ENCODE measurements around the gene TXK. TPM values are rescaled to one million over a fixed set of nuclear protein-coding genes. Genes with fewer than 3 reads are reported as not detected.
A peak's percentile ranks its signal among the peaks of the same experiment; 100 is the strongest.
"Not testable (repeated sequence)": the region's sequence is repeated elsewhere in the genome, so short reads cannot be mapped to it uniquely, and the experiment has no call there.

Gene TXK
- total and polyA plus RNA-seq, 7 experiments from 2014 or later, result 35.5 to 128 (median 112) TPM

DNA sequence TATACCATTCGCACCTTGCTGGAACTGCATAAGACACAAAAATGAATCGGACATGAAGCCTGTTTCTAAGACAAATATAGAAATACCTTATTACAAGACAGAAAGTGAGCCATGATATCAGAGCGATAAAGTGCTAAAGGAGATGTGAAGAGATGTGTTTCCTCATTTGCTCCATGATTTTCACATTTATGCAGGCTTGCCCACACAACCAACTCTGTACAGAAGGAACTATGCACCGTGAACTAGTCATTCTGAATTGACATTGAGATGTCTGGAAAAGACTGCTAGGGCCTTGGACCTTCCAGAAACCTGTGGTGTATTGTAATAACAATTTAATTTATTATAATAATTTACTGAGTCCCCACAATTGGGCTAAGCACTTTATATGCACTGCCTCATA lies 38.6 kb upstream of the TXK start:
- CTCF ChIA-PET, result no interaction called here

GRCh38 chr4:48169636-48170035 lies 35.6 kb upstream of the TXK start:
- Histone ChIP-seq H3K27ac (ENCODE audit: low read depth, low read length) (no peak overlapping the region), H3K4me1 (ENCODE audit: control insufficient read depth in 2 of 2, insufficient read depth in 2 of 2, low read length in 2 of 2) (no peaks in the 10 kb centered on the region), H3K9me3 (ENCODE audit: control insufficient read depth in 2 of 3, low read length in 3 of 3) (no peaks in the 10 kb centered on the region), H3K4me3 (ENCODE audit: low read length) (no peak overlapping the region), H3K36me3 (ENCODE audit: control insufficient read depth in 2 of 3, insufficient read depth in 3 of 3, low read length in 3 of 3) (no peaks in the 10 kb centered on the region), H3K27me3 (ENCODE audit: control insufficient read depth in 2 of 2, insufficient read depth in 2 of 2, low read length in 2 of 2) (no peaks in the 10 kb centered on the region)
- DNase-seq (no peak), ATAC-seq (no peak)
- no peak overlapping the region for H3K27ac Mint-ChIP-seq
- no peak overlapping the region for H3K4me3 Mint-ChIP-seq
- peaks cover 0 to 7% (median 0%) of the 10 kb centered on the region in 7 donors for H3K4me1 Mint-ChIP-seq
- intact Hi-C loops (cut with micrococcal nuclease), result no loop called here
- CTCF ChIA-PET, result no interaction called here
- no peaks in the 10 kb centered on the region for H3K27me3 Mint-ChIP-seq
- peaks cover 0 to 33% (median 19%) of the 10 kb centered on the region in 5 donors for H3K36me3 Mint-ChIP-seq
- H3K9me3 Mint-ChIP-seq, result peaks cover 0 to 2% (median 0%) of the 10 kb centered on the region in 11 donors
- POLR2A ChIA-PET, result no interaction called here

More for the DNA sequence above, 38.6 kb upstream of the TXK start:
- peaks cover 0 to 27% (median 10%) of the 10 kb centered on the region in 5 donors for H3K36me3 Mint-ChIP-seq
- H3K36me3 ChIP-seq (ENCODE audit: control insufficient read depth in 2 of 3, insufficient read depth in 3 of 3, low read length in 3 of 3), result no peaks in the 10 kb centered on the region
- H3K4me3 Mint-ChIP-seq, result no peak overlapping the region
- no peak overlapping the region for H3K4me3 ChIP-seq (ENCODE audit: low read length)
- ATAC-seq (no peak), DNase-seq (no peak)
- H3K4me1 ChIP-seq (ENCODE audit: control insufficient read depth in 2 of 2, insufficient read depth in 2 of 2, low read length in 2 of 2), result no peaks in the 10 kb centered on the region
- peaks cover 0 to 14% (median 0%) of the 10 kb centered on the region in 7 donors for H3K4me1 Mint-ChIP-seq
- no peaks in the 10 kb centered on the region for H3K27me3 Mint-ChIP-seq
- H3K9me3 Mint-ChIP-seq, result peaks cover 0 to 3% (median 2%) of the 10 kb centered on the region in 11 donors
- POLR2A ChIA-PET, result no interaction called here
- intact Hi-C loops (cut with micrococcal nuclease), result no loop called here
- H3K9me3 ChIP-seq (ENCODE audit: control insufficient read depth in 2 of 3, low read length in 3 of 3), result no peaks in the 10 kb centered on the region
- H3K27ac ChIP-seq (ENCODE audit: low read depth, low read length), result no peak overlapping the region
- no peak overlapping the region for H3K27ac Mint-ChIP-seq
- no peaks in the 10 kb centered on the region for H3K27me3 ChIP-seq (ENCODE audit: control insufficient read depth in 2 of 2, insufficient read depth in 2 of 2, low read length in 2 of 2)

GRCh38 chr4:48167538-48168263 lies 33.7 kb upstream of the TXK start:
- Mint-ChIP-seq H3K4me1 (peaks cover 0 to 2% (median 0%) of the 10 kb centered on the region in 7 donors), H3K4me3 (no peak overlapping the region), H3K27me3 (no peaks in the 10 kb centered on the region), H3K27ac (no peak overlapping the region), H3K36me3 (peaks cover 0 to 35% (median 21%) of the 10 kb centered on the region in 5 donors), H3K9me3 (peaks cover 0 to 2% (median 0%) of the 10 kb centered on the region in 11 donors)
- no peak overlapping the region for H3K27ac ChIP-seq (ENCODE audit: low read depth, low read length)
- ATAC-seq (no peak), DNase-seq (no peak)
- H3K36me3 ChIP-seq (ENCODE audit: control insufficient read depth in 2 of 3, insufficient read depth in 3 of 3, low read length in 3 of 3), result no peaks in the 10 kb centered on the region
- no peaks in the 10 kb centered on the region for H3K27me3 ChIP-seq (ENCODE audit: control insufficient read depth in 2 of 2, insufficient read depth in 2 of 2, low read length in 2 of 2)
- intact Hi-C loops (cut with micrococcal nuclease), result no loop called here
- POLR2A ChIA-PET, result no interaction called here
- H3K9me3 ChIP-seq (ENCODE audit: control insufficient read depth in 2 of 3, low read length in 3 of 3), result no peaks in the 10 kb centered on the region
- CTCF ChIA-PET, result no interaction called here
- no peak overlapping the region for H3K4me3 ChIP-seq (ENCODE audit: low read length)
- no peaks in the 10 kb centered on the region for H3K4me1 ChIP-seq (ENCODE audit: control insufficient read depth in 2 of 2, insufficient read depth in 2 of 2, low read length in 2 of 2)

DNA sequence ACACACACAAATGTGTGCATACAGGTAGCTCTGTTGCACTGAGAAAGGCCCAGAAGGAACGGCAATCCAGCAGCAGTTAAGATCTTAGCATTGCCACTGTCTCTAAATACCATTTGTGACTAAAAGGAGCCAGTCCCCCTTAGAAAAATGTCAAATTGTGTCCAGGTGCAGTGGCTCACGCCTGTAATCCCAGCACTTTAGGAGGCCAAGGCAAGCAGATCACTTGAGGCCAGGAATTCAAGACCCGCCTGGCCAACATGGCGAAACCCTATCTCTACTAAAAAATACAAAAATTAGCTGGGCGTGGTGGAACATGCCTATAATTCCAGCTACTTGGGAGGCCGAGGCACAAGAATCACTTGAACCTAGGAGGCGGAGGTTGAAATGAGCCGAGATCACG lies 30.5 kb upstream of the TXK start:
- H3K4me1 ChIP-seq (ENCODE audit: control insufficient read depth in 2 of 2, insufficient read depth in 2 of 2, low read length in 2 of 2); H3K27ac ChIP-seq (ENCODE audit: low read depth, low read length); H3K9me3 Mint-ChIP-seq; DNase-seq; ATAC-seq; H3K36me3 ChIP-seq (ENCODE audit: control insufficient read depth in 2 of 3, insufficient read depth in 3 of 3, low read length in 3 of 3); H3K4me1 Mint-ChIP-seq; intact Hi-C loops (cut with micrococcal nuclease); H3K27me3 Mint-ChIP-seq; H3K4me3 ChIP-seq (ENCODE audit: low read length); CTCF ChIA-PET; H3K4me3 Mint-ChIP-seq; H3K27me3 ChIP-seq (ENCODE audit: control insufficient read depth in 2 of 2, insufficient read depth in 2 of 2, low read length in 2 of 2); H3K9me3 ChIP-seq (ENCODE audit: control insufficient read depth in 2 of 3, low read length in 3 of 3); POLR2A ChIA-PET; H3K27ac Mint-ChIP-seq: not testable (repeated sequence)
- peaks cover 0 to 35% (median 31%) of the 10 kb centered on the region in 5 donors for H3K36me3 Mint-ChIP-seq

DNA sequence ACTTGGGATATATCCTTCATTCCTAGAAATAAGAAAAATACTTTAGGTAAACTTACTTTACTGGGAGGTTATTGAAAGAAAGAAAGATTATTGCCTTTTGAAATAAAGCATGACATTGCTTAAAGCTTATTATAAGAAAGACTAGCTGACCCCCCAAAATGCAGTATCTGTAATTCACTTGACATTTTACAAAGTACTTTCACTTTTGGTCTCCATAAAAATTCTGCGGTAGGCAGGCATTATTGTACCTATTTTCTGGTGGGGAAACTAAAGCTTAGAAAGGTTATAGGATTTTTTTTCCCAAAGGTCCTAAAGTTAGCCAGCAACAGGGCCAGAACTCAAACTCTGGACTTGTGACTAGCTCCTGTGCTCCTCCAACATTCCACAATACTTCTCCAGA lies 29.7 kb upstream of the TXK start:
- ChIA-PET POLR2A (no interaction called here), CTCF (no interaction called here)
- Histone ChIP-seq H3K9me3 (ENCODE audit: control insufficient read depth in 2 of 3, low read length in 3 of 3) (no peaks in the 10 kb centered on the region), H3K27ac (ENCODE audit: low read depth, low read length) (no peak overlapping the region), H3K4me1 (ENCODE audit: control insufficient read depth in 2 of 2, insufficient read depth in 2 of 2, low read length in 2 of 2) (no peaks in the 10 kb centered on the region), H3K27me3 (ENCODE audit: control insufficient read depth in 2 of 2, insufficient read depth in 2 of 2, low read length in 2 of 2) (no peaks in the 10 kb centered on the region), H3K4me3 (ENCODE audit: low read length) (no peak overlapping the region), H3K36me3 (ENCODE audit: control insufficient read depth in 2 of 3, insufficient read depth in 3 of 3, low read length in 3 of 3) (no peaks in the 10 kb centered on the region)
- Mint-ChIP-seq H3K4me1 (peaks cover 0 to 10% (median 0%) of the 10 kb centered on the region in 7 donors), H3K9me3 (peaks cover 0 to 4% (median 0%) of the 10 kb centered on the region in 11 donors), H3K27ac (no peak overlapping the region), H3K27me3 (no peaks in the 10 kb centered on the region), H3K36me3 (peaks cover 0 to 39% (median 31%) of the 10 kb centered on the region in 5 donors), H3K4me3 (peak overlapping the region in 2 of 10 donors; percentile 22 to 38)
- DNase-seq (no peak), ATAC-seq (no peak)
- intact Hi-C loops (cut with micrococcal nuclease), result no loop called here

DNA sequence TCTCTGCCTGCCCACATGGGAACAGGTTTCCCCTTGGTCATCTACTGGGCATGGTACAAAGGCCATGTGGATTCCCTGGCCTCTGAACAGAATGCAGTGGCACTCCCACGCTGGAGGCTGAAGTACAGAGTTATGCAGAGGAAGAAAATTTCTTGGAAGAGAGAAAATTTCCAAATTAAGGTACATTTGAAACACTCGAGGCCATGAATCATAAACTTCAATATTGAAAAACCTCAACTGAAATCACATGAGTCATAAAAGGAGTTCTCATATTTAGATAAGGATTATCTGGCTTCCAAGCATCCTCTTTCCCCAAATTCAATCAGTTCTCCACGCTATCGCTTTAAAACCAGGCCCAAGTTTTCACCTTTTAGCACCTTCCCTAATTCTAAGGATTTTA lies 28.1 kb upstream of the TXK start:
- Mint-ChIP-seq H3K4me1 (peaks cover 0 to 7% (median 0%) of the 10 kb centered on the region in 7 donors), H3K4me3 (no peak overlapping the region), H3K36me3 (peaks cover 9 to 46% (median 37%) of the 10 kb centered on the region in 5 donors), H3K27me3 (no peaks in the 10 kb centered on the region), H3K9me3 (peaks cover 2 to 9% (median 4%) of the 10 kb centered on the region in 11 donors), H3K27ac (no peak overlapping the region)
- Histone ChIP-seq H3K36me3 (ENCODE audit: control insufficient read depth in 2 of 3, insufficient read depth in 3 of 3, low read length in 3 of 3) (no peaks in the 10 kb centered on the region), H3K27me3 (ENCODE audit: control insufficient read depth in 2 of 2, insufficient read depth in 2 of 2, low read length in 2 of 2) (no peaks in the 10 kb centered on the region), H3K4me3 (ENCODE audit: low read length) (no peak overlapping the region), H3K27ac (ENCODE audit: low read depth, low read length) (no peak overlapping the region), H3K9me3 (ENCODE audit: control insufficient read depth in 2 of 3, low read length in 3 of 3) (no peaks in the 10 kb centered on the region), H3K4me1 (ENCODE audit: control insufficient read depth in 2 of 2, insufficient read depth in 2 of 2, low read length in 2 of 2) (no peaks in the 10 kb centered on the region)
- ChIA-PET CTCF (no interaction called here), POLR2A (no interaction called here)
- intact Hi-C loops (cut with micrococcal nuclease), result no loop called here
- no peak for ATAC-seq
- DNase-seq, result no peak

- ChIA-PET CTCF (no interaction called here), POLR2A (no interaction called here)
- H3K4me1 ChIP-seq (ENCODE audit: control insufficient read depth in 2 of 2, insufficient read depth in 2 of 2, low read length in 2 of 2), result no peaks in the 10 kb centered on the region
- H3K27me3 ChIP-seq (ENCODE audit: control insufficient read depth in 2 of 2, insufficient read depth in 2 of 2, low read length in 2 of 2), result no peaks in the 10 kb centered on the region
- H3K36me3 ChIP-seq (ENCODE audit: control insufficient read depth in 2 of 3, insufficient read depth in 3 of 3, low read length in 3 of 3), result peaks cover 0 to 14% (median 0%) of the 10 kb centered on the region in 3 experiments
- H3K4me3 Mint-ChIP-seq, result peak overlapping the region in 1 of 10 donors; percentile 20
- peaks cover 4 to 55% (median 22%) of the 10 kb centered on the region in 11 donors for H3K9me3 Mint-ChIP-seq
- DNase-seq, result no peak
- H3K27me3 Mint-ChIP-seq, result no peaks in the 10 kb centered on the region
- no peak overlapping the region for H3K4me3 ChIP-seq (ENCODE audit: low read length)
- ATAC-seq, result no peak
- H3K4me1 Mint-ChIP-seq, result peaks cover 0 to 4% (median 0%) of the 10 kb centered on the region in 7 donors
- peaks cover 23 to 70% (median 64%) of the 10 kb centered on the region in 5 donors for H3K36me3 Mint-ChIP-seq
- peaks cover 0 to 26% (median 4%) of the 10 kb centered on the region in 3 experiments for H3K9me3 ChIP-seq (ENCODE audit: control insufficient read depth in 2 of 3, low read length in 3 of 3)
- H3K27ac ChIP-seq (ENCODE audit: low read depth, low read length), result no peak overlapping the region
- intact Hi-C loops (cut with micrococcal nuclease), result no loop called here
- H3K27ac Mint-ChIP-seq, result no peak overlapping the region
Measured at GRCh38 chr4:48157271-48157670, 23.2 kb upstream of the TXK start.

All from naive thymus-derived CD4-positive, alpha-beta T cell (primary cell).